ENCODE results near the gene PPP1R10.

DNA sequence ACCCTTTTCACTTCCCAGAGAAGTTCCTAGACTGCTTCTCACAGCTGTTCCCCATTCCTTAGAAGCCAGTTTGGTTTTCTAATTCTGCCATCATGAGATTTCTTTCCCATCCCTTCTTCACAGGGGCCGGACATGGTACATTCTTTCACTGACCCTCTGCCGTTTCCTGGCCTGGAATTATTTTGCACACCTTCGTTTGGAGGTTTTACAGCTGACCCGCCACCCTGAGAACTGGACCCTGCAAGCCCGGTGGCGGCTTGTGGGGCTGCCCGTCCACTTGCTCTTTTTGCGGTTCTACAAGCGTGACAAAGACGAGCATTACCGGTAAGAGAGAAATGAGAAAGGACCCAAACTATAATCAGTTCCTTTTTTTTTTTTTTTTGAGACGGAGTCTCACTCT lies 34.1 kb upstream of the PPP1R10 start:
- TF ChIP-seq, protein P1, sequence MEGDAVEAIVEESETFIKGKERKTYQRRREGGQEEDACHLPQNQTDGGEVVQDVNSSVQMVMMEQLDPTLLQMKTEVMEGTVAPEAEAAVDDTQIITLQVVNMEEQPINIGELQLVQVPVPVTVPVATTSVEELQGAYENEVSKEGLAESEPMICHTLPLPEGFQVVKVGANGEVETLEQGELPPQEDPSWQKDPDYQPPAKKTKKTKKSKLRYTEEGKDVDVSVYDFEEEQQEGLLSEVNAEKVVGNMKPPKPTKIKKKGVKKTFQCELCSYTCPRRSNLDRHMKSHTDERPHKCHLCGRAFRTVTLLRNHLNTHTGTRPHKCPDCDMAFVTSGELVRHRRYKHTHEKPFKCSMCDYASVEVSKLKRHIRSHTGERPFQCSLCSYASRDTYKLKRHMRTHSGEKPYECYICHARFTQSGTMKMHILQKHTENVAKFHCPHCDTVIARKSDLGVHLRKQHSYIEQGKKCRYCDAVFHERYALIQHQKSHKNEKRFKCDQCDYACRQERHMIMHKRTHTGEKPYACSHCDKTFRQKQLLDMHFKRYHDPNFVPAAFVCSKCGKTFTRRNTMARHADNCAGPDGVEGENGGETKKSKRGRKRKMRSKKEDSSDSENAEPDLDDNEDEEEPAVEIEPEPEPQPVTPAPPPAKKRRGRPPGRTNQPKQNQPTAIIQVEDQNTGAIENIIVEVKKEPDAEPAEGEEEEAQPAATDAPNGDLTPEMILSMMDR (IDR thresholded peaks at IDR 0.05), result no peak
- no peak for TF ChIP-seq POLR2A (IDR thresholded peaks at IDR 0.05)

Measured in body of pancreas (tissue), 4 donors.